Stimulated activated CD8-positive, alpha-beta memory T cell treated with anti-CD3 and anti-CD28 coated beads, Interleukin-4, amount 100 ng/mL, for 48 hours (primary cell): Measurements from ENCODE around the gene DDX1.

Experiments used
- DNase-seq: peaks from one replicate; pipeline ENCODE4 v3.0.0-alpha.2; 2020

The DDX1 gene

GRCh38 chr2:15649561-15650255 is 58.0 kb downstream of the DDX1 start:
- no peak for DNase-seq

- no peak for DNase-seq
Measured at GRCh38 chr2:15650616-15651366, 59.1 kb downstream of the DDX1 start.

- no peak for DNase-seq
Measured at GRCh38 chr2:15651367-15651727, 59.7 kb downstream of the DDX1 start.

GRCh38 chr2:15652252-15652651 is 60.6 kb downstream of the DDX1 start:
- no peak for DNase-seq

- DNase-seq = no peak
Measured at GRCh38 chr2:15652801-15653200, 61.1 kb downstream of the DDX1 start.

GRCh38 chr2:15653806-15654726 is 62.4 kb downstream of the DDX1 start:
- no peak for DNase-seq

- DNase-seq = no peak
Measured at GRCh38 chr2:15654727-15655073, 63.0 kb downstream of the DDX1 start.

- DNase-seq = no peak
Measured at GRCh38 chr2:15655123-15655887, 63.6 kb downstream of the DDX1 start.

- DNase-seq = no peak
Measured at GRCh38 chr2:15656090-15656489, 64.4 kb downstream of the DDX1 start.

- DNase-seq = no peak
Measured at GRCh38 chr2:15657759-15658158, 66.1 kb downstream of the DDX1 start.

- DNase-seq = no peak
Measured at GRCh38 chr2:15658911-15659310, 67.2 kb downstream of the DDX1 start.

- DNase-seq = no peak
Measured at GRCh38 chr2:15660491-15661294, 69.0 kb downstream of the DDX1 start.

GRCh38 chr2:15661295-15661569 is 69.6 kb downstream of the DDX1 start:
- no peak for DNase-seq

- no peak for DNase-seq
Measured at GRCh38 chr2:15662026-15662425, 70.4 kb downstream of the DDX1 start.

- no peak for DNase-seq
Measured at GRCh38 chr2:15662579-15662978, 70.9 kb downstream of the DDX1 start.

GRCh38 chr2:15663802-15664201 is 72.1 kb downstream of the DDX1 start:
- no peak for DNase-seq

- DNase-seq = no peak
Measured at GRCh38 chr2:15664273-15665066, 72.8 kb downstream of the DDX1 start.

- DNase-seq = no peak
Measured at GRCh38 chr2:15665067-15665942, 73.6 kb downstream of the DDX1 start.

GRCh38 chr2:15665943-15666460 is 74.3 kb downstream of the DDX1 start:
- no peak for DNase-seq
